Left colon (tissue), 2 donors: ENCODE results near the gene EXOSC9. TPM values are rescaled to one million over a fixed set of nuclear protein-coding genes. Genes with fewer than 3 reads are reported as not detected.

Experiments used
- ATAC-seq: fragments of 200-7000 bp; cut with Tn5 transposase; one replicate; pipeline ENCODE4 v1.9.1; 2020; ENCODE audit warnings: mild to moderate bottlenecking, moderate library complexity
- DNase-seq, 2 donors: peaks; one replicate each; pipeline ENCODE4 v3.0.0-alpha.2; 2020
- intact Hi-C, 2 donors: fragments of 100-400 bp; cut with DNase I in 1 of 2; cut with micrococcal nuclease in 1 of 2; formaldehyde crosslinking; loops; one replicate each; pipeline versions ENCODE4 v1.11.2 to v1.14.0; 2022; cut with DNase I, micrococcal nuclease
- total RNA-seq, 2 donors: library from RNA; stranded (reverse); fragmentation: NEBNext Ultra II Directional; extraction: Animal tissue kit (Norgen Biotek cat#: 25700); gene quantifications; one replicate each; pipeline ENCODE4 v1.2.1, GENCODE V29; 2021
- donor health status: DM: no; HTN: no; CAD: no.
- donor health status: DM: yes; HTN: yes; CAD: no.

The EXOSC9 gene
- total RNA-seq, 2 donors from 2014 or later: 10.2 to 13.2 TPM

- no peak for ATAC-seq
- DNase-seq: no peak
- intact Hi-C loops: no loop called here
These were observed 15.6 kb upstream of the EXOSC9 start for GRCh38 chr4:121785479-121785878.

- DNase-seq: no peak
- ATAC-seq: no peak
- intact Hi-C loops: no loop called here
These were observed 14.9 kb upstream of the EXOSC9 start for GRCh38 chr4:121786221-121786620.

- DNase-seq (no peak), ATAC-seq (no peak)
- intact Hi-C loops: no loop called here
These were observed 12.2 kb upstream of the EXOSC9 start for GRCh38 chr4:121788896-121789295.

- intact Hi-C loops: no loop called here
- no peak for DNase-seq
- no peak for ATAC-seq
These were observed 11.7 kb upstream of the EXOSC9 start for GRCh38 chr4:121789455-121789854.

- no peak for ATAC-seq
- no peak for DNase-seq
- intact Hi-C loops: no loop called here
These were observed 10.9 kb upstream of the EXOSC9 start for GRCh38 chr4:121789960-121790829.

GRCh38 chr4:121790976-121791375 is 10.1 kb upstream of the EXOSC9 start:
- intact Hi-C loops: no loop called here
- ATAC-seq (no peak), DNase-seq (no peak)

GRCh38 chr4:121791481-121791880 is 9.6 kb upstream of the EXOSC9 start:
- no peak for ATAC-seq
- DNase-seq: no peak
- intact Hi-C loops: no loop called here

GRCh38 chr4:121792966-121793365 is 8.2 kb upstream of the EXOSC9 start:
- intact Hi-C loops: no loop called here
- ATAC-seq: no peak
- DNase-seq: no peak

- no peak for DNase-seq
- intact Hi-C loops: no loop called here
- no peak for ATAC-seq
These were observed 6.5 kb upstream of the EXOSC9 start for GRCh38 chr4:121794505-121795188.

GRCh38 chr4:121796283-121796682 is 4.8 kb upstream of the EXOSC9 start:
- intact Hi-C loops: no loop called here
- no peak for ATAC-seq
- no peak for DNase-seq

- intact Hi-C loops: no loop called here
- DNase-seq (no peak), ATAC-seq (no peak)
These were observed 1.8 kb upstream of the EXOSC9 start for GRCh38 chr4:121799208-121799823.

- intact Hi-C loops: no loop called here
- no peak for ATAC-seq
- DNase-seq: no peak
These were observed 1.1 kb upstream of the EXOSC9 start for GRCh38 chr4:121799867-121800501.

GRCh38 chr4:121800638-121800960 is 524 bp upstream of the EXOSC9 start:
- intact Hi-C loops: no loop called here
- DNase-seq: no peak
- peak; percentile 13 for ATAC-seq

GRCh38 chr4:121801715-121802075 is 572 bp downstream of the EXOSC9 start:
- ATAC-seq: no peak

GRCh38 chr4:121806411-121806810 is 5.3 kb downstream of the EXOSC9 start:
- ATAC-seq (no peak), DNase-seq (no peak)
- intact Hi-C loops: no loop called here

More at GRCh38 chr4:121801715-121802075, 572 bp downstream of the EXOSC9 start:
- intact Hi-C loops: no loop called here
- DNase-seq: no peak

GRCh38 chr4:121811122-121811521 is 10.0 kb downstream of the EXOSC9 start:
- intact Hi-C loops: no loop called here
- DNase-seq: no peak
- no peak for ATAC-seq

- no peak for ATAC-seq
- intact Hi-C loops: no loop called here
- no peak for DNase-seq
These were observed 13.6 kb downstream of the EXOSC9 start for GRCh38 chr4:121814756-121815155.

- intact Hi-C loops: no loop called here
- DNase-seq (no peak), ATAC-seq (no peak)
These were observed 15.9 kb downstream of the EXOSC9 start for GRCh38 chr4:121817006-121817405.

GRCh38 chr4:121817701-121818100 is 16.6 kb downstream of the EXOSC9 start:
- intact Hi-C loops: no loop called here
- DNase-seq (no peak), ATAC-seq (no peak)

- ATAC-seq: no peak
- intact Hi-C loops: no loop called here
- no peak for DNase-seq
These were observed 17.1 kb downstream of the EXOSC9 start for GRCh38 chr4:121818215-121818614.
